Uterus (tissue), 4 donors: ENCODE data around the gene CDH13. TPM values are rescaled to one million over a fixed set of nuclear protein-coding genes. Genes with fewer than 3 reads are reported as not detected.

Experiments
- DNase-seq, 2 donors: peaks; one replicate each; pipeline ENCODE4 v3.0.0-alpha.2; 2019 to 2020
- H3K27ac ChIP-seq, 2 donors: fragments of 200-600 bp; sonication (generic); 1 replicate in 1 of 2; 2 replicates in 1 of 2; pipeline ENCODE4 v1.5.1; 2016 to 2018
- H3K27me3 ChIP-seq, 2 donors: fragments of 200-600 bp; sonication (generic); one replicate each; pipeline ENCODE4 v1.5.1; 2018 to 2019; ENCODE audit warnings: control low read depth in 1 of 2
- H3K36me3 ChIP-seq, 2 donors: fragments of 200-600 bp; sonication (generic); one replicate each; pipeline ENCODE4 v1.5.1; 2019; ENCODE audit warnings: control low read depth in 1 of 2
- H3K4me1 ChIP-seq, 2 donors: fragments of 200-600 bp; sonication (generic); one replicate each; pipeline ENCODE4 v1.5.1; 2018 to 2019; ENCODE audit warnings: control low read depth in 1 of 2
- H3K4me3 ChIP-seq, 2 donors: fragments of 200-600 bp; sonication (generic); 1 replicate in 1 of 2; 2 replicates in 1 of 2; pipeline ENCODE4 v1.5.1; 2018 to 2019; ENCODE audit warnings: mild to moderate bottlenecking in 1 of 2
- H3K9me3 ChIP-seq, 2 donors: fragments of 200-600 bp; sonication (generic); one replicate each; pipeline ENCODE4 v1.5.1; 2019; ENCODE audit warnings: control low read depth in 1 of 2
- POLR2A ChIP-seq, 2 donors: fragments of 450-650 bp; IDR thresholded peaks; one replicate each; pipeline ENCODE4 v1.6.1; 2016; ENCODE audit warnings: antibody characterized with exemption in 2 of 2, mild to moderate bottlenecking in 1 of 2, moderate library complexity in 1 of 2
- intact Hi-C: fragments of 100-400 bp; cut with DNase I; formaldehyde crosslinking; loops from one replicate; pipeline ENCODE4 v1.15.1; 2023; ENCODE audit warnings: low total_unique reads
- total RNA-seq, 4 donors: library from RNA; depleted of rRNA in 3 of 4; stranded (reverse); fragments of >200 nt in 3 of 4; gene quantifications; one replicate each; pipeline versions ENCODE4 v1.1.0 to v1.2.4, GENCODE V29; 2014 to 2023
- TF ChIP-seq, protein P1 (sequence below), 4 experiments: fragments of 200-600 bp in 2 of 4; fragments of 450-650 bp in 2 of 4; sonication (generic) in 2 of 4; IDR thresholded peaks; one replicate each; pipeline ENCODE4 v1.5.1; 2016 to 2019; ENCODE audit warnings: antibody characterized with exemption in 4 of 4, mild to moderate bottlenecking in 2 of 4, moderate library complexity in 1 of 4
- donor health status: DM: yes; HTN: yes; CAD: no.

The CDH13 gene
- total RNA-seq, 4 donors from 2014 or later = 49.1 to 99.4 (median 82.7) TPM

DNA sequence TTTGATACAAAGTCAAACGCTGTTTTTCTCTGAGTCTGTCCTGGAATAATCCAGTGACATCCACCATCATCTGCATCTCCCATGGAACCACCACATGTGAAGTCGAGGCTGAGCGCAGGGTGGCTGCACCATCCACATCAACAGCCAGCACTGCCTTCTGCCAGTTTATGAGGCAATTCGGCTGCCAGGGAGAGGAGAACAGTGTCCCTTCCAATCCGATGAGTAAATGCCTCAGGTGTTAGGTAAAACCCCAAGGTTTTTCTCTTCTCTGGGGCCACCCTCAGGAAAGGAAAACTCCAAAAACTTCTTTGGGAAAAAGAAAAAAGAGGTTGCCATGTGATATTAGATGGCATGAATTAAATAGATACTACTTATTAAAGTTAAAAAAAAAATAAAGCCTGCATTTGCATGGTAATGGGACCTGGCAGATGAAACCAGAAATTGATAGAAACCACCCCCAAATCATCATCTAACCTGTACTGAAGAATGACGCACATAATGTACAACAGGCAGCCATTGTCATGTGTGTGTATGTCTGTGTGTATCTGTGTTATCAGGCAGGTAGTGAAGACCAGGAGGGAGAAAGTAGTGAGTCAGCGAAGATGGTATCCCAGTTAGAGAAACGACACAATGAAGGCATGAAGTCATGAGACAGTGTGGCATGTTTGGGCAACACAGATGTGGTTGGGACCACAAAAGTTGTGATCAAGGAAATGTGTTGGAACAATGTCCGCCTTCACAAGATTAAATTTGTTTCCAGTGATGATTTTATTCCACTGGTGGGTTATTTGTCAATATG lies 478.7 kb downstream of the CDH13 start:
- no peaks in the 10 kb centered on the region for H3K36me3 ChIP-seq
- no peaks in the 10 kb centered on the region for H3K4me1 ChIP-seq
- H3K27ac ChIP-seq = no peak overlapping the region
- no peaks in the 10 kb centered on the region for H3K9me3 ChIP-seq
- H3K27me3 ChIP-seq = no peaks in the 10 kb centered on the region
- TF ChIP-seq, protein P1, sequence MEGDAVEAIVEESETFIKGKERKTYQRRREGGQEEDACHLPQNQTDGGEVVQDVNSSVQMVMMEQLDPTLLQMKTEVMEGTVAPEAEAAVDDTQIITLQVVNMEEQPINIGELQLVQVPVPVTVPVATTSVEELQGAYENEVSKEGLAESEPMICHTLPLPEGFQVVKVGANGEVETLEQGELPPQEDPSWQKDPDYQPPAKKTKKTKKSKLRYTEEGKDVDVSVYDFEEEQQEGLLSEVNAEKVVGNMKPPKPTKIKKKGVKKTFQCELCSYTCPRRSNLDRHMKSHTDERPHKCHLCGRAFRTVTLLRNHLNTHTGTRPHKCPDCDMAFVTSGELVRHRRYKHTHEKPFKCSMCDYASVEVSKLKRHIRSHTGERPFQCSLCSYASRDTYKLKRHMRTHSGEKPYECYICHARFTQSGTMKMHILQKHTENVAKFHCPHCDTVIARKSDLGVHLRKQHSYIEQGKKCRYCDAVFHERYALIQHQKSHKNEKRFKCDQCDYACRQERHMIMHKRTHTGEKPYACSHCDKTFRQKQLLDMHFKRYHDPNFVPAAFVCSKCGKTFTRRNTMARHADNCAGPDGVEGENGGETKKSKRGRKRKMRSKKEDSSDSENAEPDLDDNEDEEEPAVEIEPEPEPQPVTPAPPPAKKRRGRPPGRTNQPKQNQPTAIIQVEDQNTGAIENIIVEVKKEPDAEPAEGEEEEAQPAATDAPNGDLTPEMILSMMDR (IDR thresholded peaks at IDR 0.05) = no peak
- no peak for DNase-seq
- H3K4me3 ChIP-seq = no peak overlapping the region
- intact Hi-C loops = no loop called here

DNA sequence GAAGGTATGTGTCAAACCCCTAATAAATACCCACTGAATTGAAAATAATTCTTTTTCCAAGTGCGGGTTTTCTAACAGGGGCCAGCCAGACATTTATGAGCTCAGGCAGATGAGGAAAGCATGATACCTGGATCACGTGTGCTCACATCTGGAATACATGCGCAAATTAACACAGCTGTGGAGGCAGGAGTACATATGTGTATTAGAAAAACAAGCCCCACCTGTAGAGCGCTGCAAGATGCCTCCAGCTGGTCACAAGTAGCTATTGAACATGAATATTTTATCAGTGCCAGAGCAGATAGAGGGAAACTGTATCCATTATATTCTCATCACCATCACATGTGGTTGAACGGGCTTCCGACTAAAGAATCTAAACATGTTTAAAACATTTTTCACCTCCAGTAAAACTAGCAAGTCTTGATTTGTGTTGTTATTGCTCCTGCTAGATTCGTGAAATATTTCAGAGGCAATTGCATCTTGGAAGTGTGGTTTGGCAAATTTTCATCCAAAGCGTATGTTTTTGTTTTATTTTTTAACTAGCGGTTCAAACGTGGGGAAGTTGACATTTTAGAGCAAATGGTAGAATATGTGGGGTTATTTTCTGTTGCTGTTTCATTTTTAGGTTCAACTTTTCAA lies 482.8 kb downstream of the CDH13 start:
- Histone ChIP-seq H3K36me3 (no peaks in the 10 kb centered on the region), H3K4me1 (no peaks in the 10 kb centered on the region), H3K27ac (peak overlapping the region in 1 of 2 donors; percentile 12), H3K4me3 (no peak overlapping the region), H3K9me3 (no peaks in the 10 kb centered on the region), H3K27me3 (no peaks in the 10 kb centered on the region)
- no peak for TF ChIP-seq POLR2A (IDR thresholded peaks at IDR 0.05)
- TF ChIP-seq, protein P1 (IDR thresholded peaks at IDR 0.05) = no peak
- DNase-seq = no peak
- intact Hi-C loops = no loop called here

DNA sequence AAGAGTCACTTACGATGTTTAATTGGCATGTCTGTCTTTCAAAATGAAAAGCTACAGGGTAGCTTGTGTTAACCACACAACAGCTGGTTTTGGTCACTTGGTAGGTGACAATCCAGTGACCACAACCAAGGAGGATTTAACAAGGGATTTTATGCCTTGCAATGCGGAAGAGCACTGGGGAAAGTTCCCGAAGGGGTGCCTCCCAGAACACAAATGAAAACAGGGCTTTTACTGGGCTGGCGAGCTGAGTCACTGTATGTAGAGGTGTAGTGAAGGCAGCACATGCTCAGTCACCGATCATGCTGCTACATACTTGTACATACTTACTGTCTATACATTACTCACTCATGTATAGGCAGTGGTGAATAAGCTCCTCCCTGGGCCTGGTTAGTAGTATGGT lies 483.5 kb downstream of the CDH13 start:
- H3K4me1 ChIP-seq = no peaks in the 10 kb centered on the region
- H3K4me3 ChIP-seq = no peak overlapping the region
- DNase-seq = no peak
- no peaks in the 10 kb centered on the region for H3K36me3 ChIP-seq
- H3K27ac ChIP-seq = peak overlapping the region in 1 of 2 donors; percentile 12
- H3K9me3 ChIP-seq = no peaks in the 10 kb centered on the region
- TF ChIP-seq, protein P1 (IDR thresholded peaks at IDR 0.05) = no peak
- TF ChIP-seq POLR2A (IDR thresholded peaks at IDR 0.05) = no peak
- no peaks in the 10 kb centered on the region for H3K27me3 ChIP-seq
- intact Hi-C loops = no loop called here

DNA sequence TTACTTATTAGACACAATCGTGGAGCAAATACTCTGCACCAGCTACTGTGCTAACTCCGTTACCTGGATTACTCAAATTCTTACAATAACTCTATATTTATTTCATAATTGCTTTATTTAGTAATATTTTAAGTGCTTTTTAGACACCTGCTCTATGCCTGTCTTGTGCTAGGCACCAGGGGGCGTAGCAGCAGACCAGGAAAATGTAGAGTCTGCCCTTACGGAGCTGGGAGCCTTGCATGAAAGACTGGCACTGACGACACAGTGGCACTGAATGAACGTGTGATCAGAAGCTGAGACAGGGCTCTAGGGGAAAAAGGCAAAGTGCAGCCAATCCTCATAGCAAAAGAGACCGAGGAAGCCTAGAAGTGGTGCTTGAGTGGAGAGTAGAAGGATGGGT lies 486.5 kb downstream of the CDH13 start:
- no peaks in the 10 kb centered on the region for H3K27me3 ChIP-seq
- intact Hi-C loops = no loop called here

GRCh38 chr16:83113811-83114210 lies 487.0 kb downstream of the CDH13 start:
- Histone ChIP-seq H3K9me3 (no peaks in the 10 kb centered on the region), H3K36me3 (no peaks in the 10 kb centered on the region), H3K27ac (no peak overlapping the region), H3K27me3 (no peaks in the 10 kb centered on the region), H3K4me1 (no peaks in the 10 kb centered on the region), H3K4me3 (no peak overlapping the region)
- intact Hi-C loops = no loop called here
- TF ChIP-seq, protein P1 (IDR thresholded peaks at IDR 0.05) = no peak
- no peak for TF ChIP-seq POLR2A (IDR thresholded peaks at IDR 0.05)
- no peak for DNase-seq

More for the DNA sequence above, 486.5 kb downstream of the CDH13 start:
- H3K4me1 ChIP-seq = no peaks in the 10 kb centered on the region
- no peak for TF ChIP-seq POLR2A (IDR thresholded peaks at IDR 0.05)
- TF ChIP-seq, protein P1 (IDR thresholded peaks at IDR 0.05) = peak in 1 of 4 experiments; percentile 17
- H3K4me3 ChIP-seq = no peak overlapping the region
- no peak overlapping the region for H3K27ac ChIP-seq
- H3K36me3 ChIP-seq = no peaks in the 10 kb centered on the region
- DNase-seq = no peak
- H3K9me3 ChIP-seq = no peaks in the 10 kb centered on the region
